ENCODE measurements around the gene LIMA1.
"Not testable (repeated sequence)": the region's sequence is repeated elsewhere in the genome, so short reads cannot be mapped to it uniquely, and the experiment has no call there.

DNA sequence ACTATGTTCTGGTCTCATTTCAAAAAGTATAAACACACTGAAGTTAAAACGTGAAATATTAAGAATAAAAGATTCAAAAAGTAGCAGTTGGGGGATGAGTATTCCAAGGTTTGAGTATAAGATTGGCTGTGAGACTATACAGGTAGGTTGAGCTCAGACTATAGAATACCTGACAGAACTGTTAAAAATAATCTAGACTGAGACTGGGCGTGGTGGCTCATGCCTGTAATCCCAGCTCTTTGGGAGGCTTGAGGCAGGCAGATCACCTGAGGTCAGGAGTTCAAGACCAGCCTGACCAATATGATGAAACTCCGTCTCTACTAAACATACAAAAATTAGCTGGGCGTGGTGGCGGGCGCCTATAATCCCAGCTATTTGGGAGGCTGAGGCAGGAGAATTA lies 64.3 kb downstream of the LIMA1 start:
- TF ChIP-seq, protein P1, sequence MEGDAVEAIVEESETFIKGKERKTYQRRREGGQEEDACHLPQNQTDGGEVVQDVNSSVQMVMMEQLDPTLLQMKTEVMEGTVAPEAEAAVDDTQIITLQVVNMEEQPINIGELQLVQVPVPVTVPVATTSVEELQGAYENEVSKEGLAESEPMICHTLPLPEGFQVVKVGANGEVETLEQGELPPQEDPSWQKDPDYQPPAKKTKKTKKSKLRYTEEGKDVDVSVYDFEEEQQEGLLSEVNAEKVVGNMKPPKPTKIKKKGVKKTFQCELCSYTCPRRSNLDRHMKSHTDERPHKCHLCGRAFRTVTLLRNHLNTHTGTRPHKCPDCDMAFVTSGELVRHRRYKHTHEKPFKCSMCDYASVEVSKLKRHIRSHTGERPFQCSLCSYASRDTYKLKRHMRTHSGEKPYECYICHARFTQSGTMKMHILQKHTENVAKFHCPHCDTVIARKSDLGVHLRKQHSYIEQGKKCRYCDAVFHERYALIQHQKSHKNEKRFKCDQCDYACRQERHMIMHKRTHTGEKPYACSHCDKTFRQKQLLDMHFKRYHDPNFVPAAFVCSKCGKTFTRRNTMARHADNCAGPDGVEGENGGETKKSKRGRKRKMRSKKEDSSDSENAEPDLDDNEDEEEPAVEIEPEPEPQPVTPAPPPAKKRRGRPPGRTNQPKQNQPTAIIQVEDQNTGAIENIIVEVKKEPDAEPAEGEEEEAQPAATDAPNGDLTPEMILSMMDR (IDR thresholded peaks at IDR 0.05) = not testable (repeated sequence)
- TF ChIP-seq POLR2A (IDR thresholded peaks at IDR 0.05; ENCODE audit: low read depth) = not testable (repeated sequence)
